ENCODE measurements around the gene XBP1. TPM values are rescaled to one million over a fixed set of nuclear protein-coding genes. Genes with fewer than 3 reads are reported as not detected.

XBP1 gene
- total and polyA plus RNA-seq, 2 of the 13 experiments (the other 11 are each of a cell fraction or from before 2014, with no cell fraction given), result 416 to 427 TPM

- TF ChIP-seq ZBTB14 (CRISPR knock-in tag; IDR thresholded peaks at IDR 0.05) (no peak), ZNF510 (CRISPR knock-in tag; IDR thresholded peaks at IDR 0.05; ENCODE audit: low read depth) (no peak), SSRP1 (CRISPR knock-in tag; IDR thresholded peaks at IDR 0.05) (no peak), ZNF460 (CRISPR knock-in tag; IDR thresholded peaks at IDR 0.05; ENCODE audit: borderline replicate concordance) (no peak), KAT7 (CRISPR knock-in tag; IDR thresholded peaks at IDR 0.05; ENCODE audit: borderline replicate concordance) (no peak; the same call in 1 of the 2 replicates), ZNF629 (CRISPR knock-in tag; conservative IDR thresholded peaks at IDR 0.05) (no peak; the same call in 1 of the 2 replicates), ZNF12 (CRISPR knock-in tag; IDR thresholded peaks at IDR 0.05) (peak; percentile 79; the same call in 1 of the 2 replicates), ELF1 (CRISPR knock-in tag; IDR thresholded peaks at IDR 0.05) (peak; percentile 65), KDM5A (IDR thresholded peaks at IDR 0.05; ENCODE audit: borderline replicate concordance, low read length) (no peak), SRF (IDR thresholded peaks at IDR 0.05; ENCODE audit: low read depth, low read length) (0 out of 2 replicates have a peak, but pooled peaks have one; percentile 24), ZNF792 (CRISPR knock-in tag; IDR thresholded peaks at IDR 0.05) (no peak), ZNF562 (CRISPR knock-in tag; IDR thresholded peaks at IDR 0.05; ENCODE audit: borderline replicate concordance) (no peak), ZNF674 (CRISPR knock-in tag; IDR thresholded peaks at IDR 0.05; ENCODE audit: low read depth) (no peak), TSC22D2 (CRISPR knock-in tag; IDR thresholded peaks at IDR 0.05; ENCODE audit: borderline replicate concordance) (no peak), ZNF101 (CRISPR knock-in tag; IDR thresholded peaks at IDR 0.05; ENCODE audit: borderline replicate concordance, low read depth) (no peak)
- TF ChIP-seq, protein P1, sequence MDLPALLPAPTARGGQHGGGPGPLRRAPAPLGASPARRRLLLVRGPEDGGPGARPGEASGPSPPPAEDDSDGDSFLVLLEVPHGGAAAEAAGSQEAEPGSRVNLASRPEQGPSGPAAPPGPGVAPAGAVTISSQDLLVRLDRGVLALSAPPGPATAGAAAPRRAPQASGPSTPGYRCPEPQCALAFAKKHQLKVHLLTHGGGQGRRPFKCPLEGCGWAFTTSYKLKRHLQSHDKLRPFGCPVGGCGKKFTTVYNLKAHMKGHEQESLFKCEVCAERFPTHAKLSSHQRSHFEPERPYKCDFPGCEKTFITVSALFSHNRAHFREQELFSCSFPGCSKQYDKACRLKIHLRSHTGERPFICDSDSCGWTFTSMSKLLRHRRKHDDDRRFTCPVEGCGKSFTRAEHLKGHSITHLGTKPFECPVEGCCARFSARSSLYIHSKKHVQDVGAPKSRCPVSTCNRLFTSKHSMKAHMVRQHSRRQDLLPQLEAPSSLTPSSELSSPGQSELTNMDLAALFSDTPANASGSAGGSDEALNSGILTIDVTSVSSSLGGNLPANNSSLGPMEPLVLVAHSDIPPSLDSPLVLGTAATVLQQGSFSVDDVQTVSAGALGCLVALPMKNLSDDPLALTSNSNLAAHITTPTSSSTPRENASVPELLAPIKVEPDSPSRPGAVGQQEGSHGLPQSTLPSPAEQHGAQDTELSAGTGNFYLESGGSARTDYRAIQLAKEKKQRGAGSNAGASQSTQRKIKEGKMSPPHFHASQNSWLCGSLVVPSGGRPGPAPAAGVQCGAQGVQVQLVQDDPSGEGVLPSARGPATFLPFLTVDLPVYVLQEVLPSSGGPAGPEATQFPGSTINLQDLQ (CRISPR knock-in tag; IDR thresholded peaks at IDR 0.05), result no peak
- TF ChIP-seq, protein P2, sequence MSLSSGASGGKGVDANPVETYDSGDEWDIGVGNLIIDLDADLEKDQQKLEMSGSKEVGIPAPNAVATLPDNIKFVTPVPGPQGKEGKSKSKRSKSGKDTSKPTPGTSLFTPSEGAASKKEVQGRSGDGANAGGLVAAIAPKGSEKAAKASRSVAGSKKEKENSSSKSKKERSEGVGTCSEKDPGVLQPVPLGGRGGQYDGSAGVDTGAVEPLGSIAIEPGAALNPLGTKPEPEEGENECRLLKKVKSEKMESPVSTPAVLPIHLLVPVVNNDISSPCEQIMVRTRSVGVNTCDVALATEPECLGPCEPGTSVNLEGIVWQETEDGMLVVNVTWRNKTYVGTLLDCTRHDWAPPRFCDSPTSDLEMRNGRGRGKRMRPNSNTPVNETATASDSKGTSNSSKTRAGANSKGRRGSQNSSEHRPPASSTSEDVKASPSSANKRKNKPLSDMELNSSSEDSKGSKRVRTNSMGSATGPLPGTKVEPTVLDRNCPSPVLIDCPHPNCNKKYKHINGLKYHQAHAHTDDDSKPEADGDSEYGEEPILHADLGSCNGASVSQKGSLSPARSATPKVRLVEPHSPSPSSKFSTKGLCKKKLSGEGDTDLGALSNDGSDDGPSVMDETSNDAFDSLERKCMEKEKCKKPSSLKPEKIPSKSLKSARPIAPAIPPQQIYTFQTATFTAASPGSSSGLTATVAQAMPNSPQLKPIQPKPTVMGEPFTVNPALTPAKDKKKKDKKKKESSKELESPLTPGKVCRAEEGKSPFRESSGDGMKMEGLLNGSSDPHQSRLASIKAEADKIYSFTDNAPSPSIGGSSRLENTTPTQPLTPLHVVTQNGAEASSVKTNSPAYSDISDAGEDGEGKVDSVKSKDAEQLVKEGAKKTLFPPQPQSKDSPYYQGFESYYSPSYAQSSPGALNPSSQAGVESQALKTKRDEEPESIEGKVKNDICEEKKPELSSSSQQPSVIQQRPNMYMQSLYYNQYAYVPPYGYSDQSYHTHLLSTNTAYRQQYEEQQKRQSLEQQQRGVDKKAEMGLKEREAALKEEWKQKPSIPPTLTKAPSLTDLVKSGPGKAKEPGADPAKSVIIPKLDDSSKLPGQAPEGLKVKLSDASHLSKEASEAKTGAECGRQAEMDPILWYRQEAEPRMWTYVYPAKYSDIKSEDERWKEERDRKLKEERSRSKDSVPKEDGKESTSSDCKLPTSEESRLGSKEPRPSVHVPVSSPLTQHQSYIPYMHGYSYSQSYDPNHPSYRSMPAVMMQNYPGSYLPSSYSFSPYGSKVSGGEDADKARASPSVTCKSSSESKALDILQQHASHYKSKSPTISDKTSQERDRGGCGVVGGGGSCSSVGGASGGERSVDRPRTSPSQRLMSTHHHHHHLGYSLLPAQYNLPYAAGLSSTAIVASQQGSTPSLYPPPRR (CRISPR knock-in tag; IDR thresholded peaks at IDR 0.05; ENCODE audit: borderline replicate concordance), result peak; percentile 93
- TF ChIP-seq, protein P3, sequence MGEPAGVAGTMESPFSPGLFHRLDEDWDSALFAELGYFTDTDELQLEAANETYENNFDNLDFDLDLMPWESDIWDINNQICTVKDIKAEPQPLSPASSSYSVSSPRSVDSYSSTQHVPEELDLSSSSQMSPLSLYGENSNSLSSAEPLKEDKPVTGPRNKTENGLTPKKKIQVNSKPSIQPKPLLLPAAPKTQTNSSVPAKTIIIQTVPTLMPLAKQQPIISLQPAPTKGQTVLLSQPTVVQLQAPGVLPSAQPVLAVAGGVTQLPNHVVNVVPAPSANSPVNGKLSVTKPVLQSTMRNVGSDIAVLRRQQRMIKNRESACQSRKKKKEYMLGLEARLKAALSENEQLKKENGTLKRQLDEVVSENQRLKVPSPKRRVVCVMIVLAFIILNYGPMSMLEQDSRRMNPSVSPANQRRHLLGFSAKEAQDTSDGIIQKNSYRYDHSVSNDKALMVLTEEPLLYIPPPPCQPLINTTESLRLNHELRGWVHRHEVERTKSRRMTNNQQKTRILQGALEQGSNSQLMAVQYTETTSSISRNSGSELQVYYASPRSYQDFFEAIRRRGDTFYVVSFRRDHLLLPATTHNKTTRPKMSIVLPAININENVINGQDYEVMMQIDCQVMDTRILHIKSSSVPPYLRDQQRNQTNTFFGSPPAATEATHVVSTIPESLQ (CRISPR knock-in tag; conservative IDR thresholded peaks at IDR 0.05), result 0 out of 2 replicates have a peak, but pooled peaks have one; percentile 72
Observed at GRCh38 chr22:28813772-28814518, 13.6 kb upstream of the XBP1 start (continued).

Data from HepG2 (cell line).